Measurements from ENCODE around the gene CTSD.

Gene CTSD

GRCh38 chr11:1776944-1777715, 13.4 kb upstream of the CTSD start:
- H3K4me3 ChIP-seq (ENCODE audit: low read depth, low read length), result no peak overlapping the region
- TF ChIP-seq CTCF (IDR thresholded peaks at IDR 0.05; ENCODE audit: borderline replicate concordance, insufficient read depth, low read depth, low read length), result no peak

GRCh38 chr11:1776331-1776851, 12.7 kb upstream of the CTSD start:
- no peak for TF ChIP-seq CTCF (IDR thresholded peaks at IDR 0.05; ENCODE audit: borderline replicate concordance, insufficient read depth, low read depth, low read length)
- no peak overlapping the region for H3K4me3 ChIP-seq (ENCODE audit: low read depth, low read length)

- no peak overlapping the region for H3K4me3 ChIP-seq (ENCODE audit: low read depth, low read length)
- TF ChIP-seq CTCF (IDR thresholded peaks at IDR 0.05; ENCODE audit: borderline replicate concordance, insufficient read depth, low read depth, low read length), result no peak
Observed at GRCh38 chr11:1774886-1775285, 11.2 kb upstream of the CTSD start.

- no peak for TF ChIP-seq CTCF (IDR thresholded peaks at IDR 0.05; ENCODE audit: borderline replicate concordance, insufficient read depth, low read depth, low read length)
- no peak overlapping the region for H3K4me3 ChIP-seq (ENCODE audit: low read depth, low read length)
Observed at GRCh38 chr11:1773994-1774550, 10.3 kb upstream of the CTSD start.

- TF ChIP-seq CTCF (IDR thresholded peaks at IDR 0.05; ENCODE audit: borderline replicate concordance, insufficient read depth, low read depth, low read length), result no peak
- no peak overlapping the region for H3K4me3 ChIP-seq (ENCODE audit: low read depth, low read length)
Observed at GRCh38 chr11:1773131-1773993, 9.6 kb upstream of the CTSD start.

GRCh38 chr11:1772270-1773130, 8.8 kb upstream of the CTSD start:
- TF ChIP-seq CTCF (IDR thresholded peaks at IDR 0.05; ENCODE audit: borderline replicate concordance, insufficient read depth, low read depth, low read length), result no peak
- no peak overlapping the region for H3K4me3 ChIP-seq (ENCODE audit: low read depth, low read length)
